Uterus (tissue), 2 donors: ENCODE data around the gene YWHAQ.

Experiments used
- POLR2A ChIP-seq, 2 donors: fragments of 450-650 bp; IDR thresholded peaks; one replicate each; pipeline ENCODE4 v1.6.1; 2016; ENCODE audit warnings: antibody characterized with exemption in 2 of 2, mild to moderate bottlenecking in 1 of 2, moderate library complexity in 1 of 2
- TF ChIP-seq, protein P1 (sequence below), 4 experiments: fragments of 200-600 bp in 2 of 4; fragments of 450-650 bp in 2 of 4; sonication (generic) in 2 of 4; IDR thresholded peaks; one replicate each; pipeline ENCODE4 v1.5.1; 2016 to 2019; ENCODE audit warnings: antibody characterized with exemption in 4 of 4, mild to moderate bottlenecking in 2 of 4, moderate library complexity in 1 of 4

DNA sequence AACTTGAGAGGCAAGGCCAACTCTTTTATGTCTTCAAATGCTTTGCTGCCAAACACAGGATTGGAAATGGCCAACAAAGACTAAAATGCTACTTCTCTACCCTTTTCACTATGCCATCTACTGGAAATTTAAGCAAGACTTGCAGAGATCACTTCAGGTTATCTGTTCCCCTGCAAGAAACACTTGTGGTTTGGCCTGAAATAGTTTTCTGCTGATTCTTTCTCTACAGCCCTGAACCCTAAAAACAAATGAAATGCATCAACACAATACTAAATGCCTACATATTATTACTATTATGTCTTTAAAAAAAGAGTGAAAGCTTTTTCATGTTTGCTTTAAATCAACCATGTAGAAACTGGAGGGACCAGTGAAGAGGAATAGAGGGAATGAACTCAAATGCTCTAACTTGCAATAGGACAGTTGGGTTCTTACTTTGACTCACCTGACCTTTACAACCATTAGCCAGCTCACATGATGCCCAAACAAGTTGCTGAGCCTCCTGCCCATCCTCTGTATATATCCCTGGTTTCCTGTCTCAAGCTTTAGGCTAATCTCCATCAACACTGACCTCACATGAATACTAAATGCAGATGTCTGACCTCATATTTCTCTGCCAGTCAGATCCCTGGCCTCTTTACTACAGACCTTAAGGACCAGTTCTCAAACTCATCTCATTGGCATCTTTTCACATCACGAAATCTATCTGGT, 57.6 kb downstream of the YWHAQ start:
- TF ChIP-seq, protein P1, sequence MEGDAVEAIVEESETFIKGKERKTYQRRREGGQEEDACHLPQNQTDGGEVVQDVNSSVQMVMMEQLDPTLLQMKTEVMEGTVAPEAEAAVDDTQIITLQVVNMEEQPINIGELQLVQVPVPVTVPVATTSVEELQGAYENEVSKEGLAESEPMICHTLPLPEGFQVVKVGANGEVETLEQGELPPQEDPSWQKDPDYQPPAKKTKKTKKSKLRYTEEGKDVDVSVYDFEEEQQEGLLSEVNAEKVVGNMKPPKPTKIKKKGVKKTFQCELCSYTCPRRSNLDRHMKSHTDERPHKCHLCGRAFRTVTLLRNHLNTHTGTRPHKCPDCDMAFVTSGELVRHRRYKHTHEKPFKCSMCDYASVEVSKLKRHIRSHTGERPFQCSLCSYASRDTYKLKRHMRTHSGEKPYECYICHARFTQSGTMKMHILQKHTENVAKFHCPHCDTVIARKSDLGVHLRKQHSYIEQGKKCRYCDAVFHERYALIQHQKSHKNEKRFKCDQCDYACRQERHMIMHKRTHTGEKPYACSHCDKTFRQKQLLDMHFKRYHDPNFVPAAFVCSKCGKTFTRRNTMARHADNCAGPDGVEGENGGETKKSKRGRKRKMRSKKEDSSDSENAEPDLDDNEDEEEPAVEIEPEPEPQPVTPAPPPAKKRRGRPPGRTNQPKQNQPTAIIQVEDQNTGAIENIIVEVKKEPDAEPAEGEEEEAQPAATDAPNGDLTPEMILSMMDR (IDR thresholded peaks at IDR 0.05) = no peak
- no peak for TF ChIP-seq POLR2A (IDR thresholded peaks at IDR 0.05)
